Endothelial cell of umbilical vein (primary cell): Measurements from ENCODE around the gene SLC25A29. TPM values are rescaled to one million over a fixed set of nuclear protein-coding genes. Genes with fewer than 3 reads are reported as not detected.

Experiments used
- BruUV-seq: library from RNA; stranded (reverse); fragments of 400-500 nt; replicated peaks from 2 replicates; lab custom pipeline; 2021; lab: Mats Ljungman, UMichigan
- CTCF ChIA-PET: fragments of 300-600, 350-600 bp; sonication (Branson Sonifier 250); formaldehyde crosslinking; loops from one replicate; lab custom pipeline; 2021; ENCODE audit warnings: antibody characterized with exemption, inconsistent platforms; lab: Charles Lee
- POLR2A ChIA-PET: fragments of 300-600, 350-600 bp; sonication (Branson Sonifier 250); formaldehyde crosslinking; loops from one replicate; lab custom pipeline; 2021; ENCODE audit warnings: antibody characterized with exemption, inconsistent platforms; lab: Charles Lee
- DNase-seq: peaks from one replicate; pipeline ENCODE4 v3.0.0-alpha.2; 2011; ENCODE audit warnings: low read depth, low spot score
- FAIRE-seq: peaks from 2 replicates; lab custom pipeline; 2011; peaks lifted over from hg19 to GRCh38; lab: Jason Lieb, UNC
- H2AFZ ChIP-seq: 2 replicates; pipeline ENCODE4 v1.6.0; 2012; ENCODE audit warnings: low read depth, low read length, control low read depth, inconsistent platforms
- H3K27ac ChIP-seq: 2 replicates; pipeline ENCODE4 v1.5.1; 2011; ENCODE audit warnings: low read depth, mild to moderate bottlenecking, control low read depth, low read length, moderate library complexity; ENCODE audit not compliant: insufficient read depth
- H3K27me3 ChIP-seq, 2 experiments: 2 replicates each; pipeline versions ENCODE4 v1.6.0 to v1.6.1; 2011; ENCODE audit warnings: low read length in 2 of 2, mixed read lengths in 1 of 2; ENCODE audit not compliant: control insufficient read depth in 2 of 2, insufficient read depth in 2 of 2
- H3K36me3 ChIP-seq, 2 experiments: 2 replicates in 1 of 2; 3 replicates in 1 of 2; pipeline ENCODE4 v1.5.1; 2011; ENCODE audit warnings: low read length in 2 of 2, mild to moderate bottlenecking in 1 of 2, moderate library complexity in 1 of 2; ENCODE audit not compliant: control insufficient read depth in 2 of 2, insufficient read depth in 2 of 2; ENCODE audit errors: extremely low read depth in 1 of 2
- H3K4me1 ChIP-seq: 3 replicates; pipeline ENCODE4 v1.5.1; 2011; ENCODE audit warnings: mild to moderate bottlenecking, low read length; ENCODE audit not compliant: control insufficient read depth, insufficient read depth; ENCODE audit errors: extremely low read depth
- H3K4me2 ChIP-seq: 2 replicates; pipeline ENCODE4 v1.6.1; 2011; ENCODE audit warnings: low read length, control low read depth, mixed read lengths; ENCODE audit not compliant: insufficient read depth
- H3K4me3 ChIP-seq, 3 experiments: fragments of 200-600 bp in 1 of 3; sonication (generic), shearing (Covaris generic) in 1 of 3; replicated peaks in 1 of 3; 2 replicates each; pipeline ENCODE4 v1.5.1; 2011 to 2016; ENCODE audit warnings: control low read depth in 3 of 3, low read length in 3 of 3, mild to moderate bottlenecking in 2 of 3, inconsistent platforms in 1 of 3, low read depth in 1 of 3, moderate library complexity in 1 of 3; ENCODE audit not compliant: insufficient read depth in 1 of 3
- H3K79me2 ChIP-seq: 2 replicates; pipeline ENCODE4 v1.6.0; 2012; ENCODE audit warnings: low read length, inconsistent platforms; ENCODE audit not compliant: control insufficient read depth, insufficient read depth
- H3K9ac ChIP-seq: replicated peaks from 2 replicates; pipeline ENCODE3; 2011; ENCODE audit warnings: low read length, control low read depth; ENCODE audit not compliant: insufficient read depth; ENCODE audit errors: extremely low read depth
- H3K9me1 ChIP-seq: replicated peaks from 3 replicates; pipeline ENCODE4 v1.6.0; 2011; ENCODE audit warnings: mild to moderate bottlenecking, low read length; ENCODE audit not compliant: control insufficient read depth, insufficient read depth; ENCODE audit errors: extremely low read depth
- H3K9me3 ChIP-seq: replicated peaks from 2 replicates; pipeline ENCODE4 v1.5.1; 2012; ENCODE audit warnings: low read length, inconsistent platforms; ENCODE audit not compliant: control insufficient read depth, insufficient read depth
- H4K20me1 ChIP-seq: replicated peaks from 2 replicates; pipeline ENCODE3; 2011; ENCODE audit warnings: mild to moderate bottlenecking, low read length; ENCODE audit not compliant: control insufficient read depth, insufficient read depth; ENCODE audit errors: extremely low read depth
- EZH2 ChIP-seq: IDR thresholded peaks from 2 replicates; pipeline ENCODE4 v1.6.1; 2012; ENCODE audit warnings: borderline replicate concordance, low read depth, mild to moderate bottlenecking, moderate library complexity, low read length, inconsistent platforms; ENCODE audit not compliant: severe bottlenecking
- FOS ChIP-seq: IDR thresholded peaks from 2 replicates; pipeline ENCODE4 v1.6.1; 2011; ENCODE audit warnings: mild to moderate bottlenecking, low read length, moderate library complexity, borderline replicate concordance; ENCODE audit not compliant: insufficient read depth
- GATA2 ChIP-seq: IDR thresholded peaks from 2 replicates; pipeline ENCODE4 v1.7.0; 2011; ENCODE audit warnings: low read depth, mild to moderate bottlenecking, moderate library complexity, mixed read lengths, low read length; ENCODE audit not compliant: insufficient read length, insufficient read depth
- JUN ChIP-seq: IDR thresholded peaks from 2 replicates; pipeline ENCODE4 v1.6.1; 2011; ENCODE audit warnings: borderline replicate concordance, low read depth; ENCODE audit not compliant: insufficient read length, insufficient read depth
- MYC ChIP-seq: IDR thresholded peaks from one replicate; pipeline ENCODE4 v1.6.1; 2011; ENCODE audit warnings: mild to moderate bottlenecking, low read depth, low read length
- POLR2A ChIP-seq: IDR thresholded peaks from 2 replicates; pipeline ENCODE4 v1.6.1; 2012; ENCODE audit warnings: low read depth, mild to moderate bottlenecking, control low read depth, low read length
- POLR2AphosphoS5 ChIP-seq: IDR thresholded peaks from 2 replicates; pipeline ENCODE4 v1.6.1; 2012; ENCODE audit warnings: low read depth, mild to moderate bottlenecking, control low read depth, low read length, moderate library complexity; ENCODE audit not compliant: insufficient read depth
- dilution Hi-C: fragments of 300-500 bp; cut with MboI; formaldehyde crosslinking; loops from one replicate; pipeline ENCODE4 v1.15.0; 2019; ENCODE audit warnings: low sequenced_read_pairs; ENCODE audit not compliant: extremely low pct_ligation_motif_present
- intact Hi-C: fragments of 100-400 bp; cut with micrococcal nuclease; formaldehyde crosslinking; loops from one replicate; pipeline ENCODE4 v1.10.0; 2022
- polyA plus RNA-seq, 4 experiments: library from polyadenylated mRNA; depleted of rRNA in 3 of 4; stranded (reverse) in 3 of 4; unstranded in 1 of 4; fragments of >200 nt; gene quantifications; 2 replicates each; pipeline versions ENCODE4 v1.2.1 to v1.2.3, GENCODE V29; 2011 to 2012; ENCODE audit warnings: missing spikeins in 1 of 4
- total RNA-seq: library from RNA; stranded (reverse); gene quantifications from 2 replicates; pipeline ENCODE4 v1.2.3, GENCODE V29; 2021
- TF ChIP-seq, protein P1 (sequence below), 2 donors: IDR thresholded peaks; 1 replicate in 1 of 2; 2 replicates in 1 of 2; pipeline ENCODE4 v1.5.1; 2011; ENCODE audit warnings: low read length in 2 of 2, mild to moderate bottlenecking in 2 of 2, moderate library complexity in 2 of 2, control low read depth in 1 of 2, inconsistent platforms in 1 of 2, low read depth in 1 of 2; ENCODE audit not compliant: insufficient read depth in 1 of 2; ENCODE audit errors: extremely low read depth in 1 of 2
- TF ChIP-seq, protein P2 (sequence below): IDR thresholded peaks from 2 replicates; pipeline ENCODE4 v1.6.1; 2011; ENCODE audit not compliant: insufficient read depth, insufficient read length

SLC25A29 gene
- total and polyA plus RNA-seq, 2 donors (not counting 3 experiments of a cell fraction or from before 2014, with no cell fraction given), result 132 to 154 TPM

DNA sequence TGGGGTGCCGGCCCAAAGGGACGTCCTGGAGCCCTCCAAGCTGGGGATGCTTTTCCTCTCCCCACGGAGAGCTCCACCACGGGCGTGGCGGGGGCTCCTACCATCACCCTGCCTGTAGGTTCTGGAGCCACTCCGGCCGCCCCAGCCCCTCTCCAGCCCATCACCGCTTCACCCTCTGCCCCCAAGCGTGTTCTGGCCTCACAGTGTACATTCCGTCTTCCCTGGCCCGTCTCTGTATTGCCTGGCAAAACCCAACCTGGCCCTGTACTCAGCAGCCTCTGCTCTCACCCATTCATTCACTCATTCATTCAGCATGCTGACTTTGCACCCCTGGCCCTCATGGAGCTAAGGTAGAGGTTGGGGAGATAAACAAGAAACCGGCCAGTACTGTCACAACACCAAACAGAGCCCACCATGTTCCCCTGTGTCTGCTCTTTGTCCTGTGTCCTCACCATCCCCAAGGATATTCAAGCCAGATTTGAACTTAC is 20.3 kb downstream of the SLC25A29 start:
- ChIA-PET CTCF (interaction anchor here (0.7 to 3.8 kb wide), 7 partner anchors 10 to 100 kb away, joined by 3 to 28 read pairs (median 3); no protein-coding TSS in a partner anchor), POLR2A (no interaction called here)
- no peak overlapping the region for H2AFZ ChIP-seq
- intact Hi-C loops, result loop anchor here (1.0 kb wide), 3 partner anchors 19 to 91 kb away; no protein-coding TSS in a partner anchor
- peaks cover 2% of the 10 kb centered on the region for H3K4me1 ChIP-seq
- no peak overlapping the region for H3K9ac ChIP-seq
- H3K4me2 ChIP-seq, result no peak overlapping the region
- H4K20me1 ChIP-seq, result no peaks in the 10 kb centered on the region
- no TSS peak for BruUV-seq
- no peaks in the 10 kb centered on the region for H3K9me1 ChIP-seq
- FAIRE-seq (no peak), DNase-seq (no peak)
- H3K27me3 ChIP-seq, result no peaks in the 10 kb centered on the region
- peaks cover 0 to 12% of the 10 kb centered on the region in 2 experiments for H3K36me3 ChIP-seq
- H3K79me2 ChIP-seq, result peaks cover 7% of the 10 kb centered on the region
- H3K27ac ChIP-seq, result no peak overlapping the region
- peak overlapping the region in 1 of 3 experiments; percentile 88 for H3K4me3 ChIP-seq
- dilution Hi-C loops, result no loop called here
- H3K9me3 ChIP-seq, result no peaks in the 10 kb centered on the region
- TF ChIP-seq, protein P1, sequence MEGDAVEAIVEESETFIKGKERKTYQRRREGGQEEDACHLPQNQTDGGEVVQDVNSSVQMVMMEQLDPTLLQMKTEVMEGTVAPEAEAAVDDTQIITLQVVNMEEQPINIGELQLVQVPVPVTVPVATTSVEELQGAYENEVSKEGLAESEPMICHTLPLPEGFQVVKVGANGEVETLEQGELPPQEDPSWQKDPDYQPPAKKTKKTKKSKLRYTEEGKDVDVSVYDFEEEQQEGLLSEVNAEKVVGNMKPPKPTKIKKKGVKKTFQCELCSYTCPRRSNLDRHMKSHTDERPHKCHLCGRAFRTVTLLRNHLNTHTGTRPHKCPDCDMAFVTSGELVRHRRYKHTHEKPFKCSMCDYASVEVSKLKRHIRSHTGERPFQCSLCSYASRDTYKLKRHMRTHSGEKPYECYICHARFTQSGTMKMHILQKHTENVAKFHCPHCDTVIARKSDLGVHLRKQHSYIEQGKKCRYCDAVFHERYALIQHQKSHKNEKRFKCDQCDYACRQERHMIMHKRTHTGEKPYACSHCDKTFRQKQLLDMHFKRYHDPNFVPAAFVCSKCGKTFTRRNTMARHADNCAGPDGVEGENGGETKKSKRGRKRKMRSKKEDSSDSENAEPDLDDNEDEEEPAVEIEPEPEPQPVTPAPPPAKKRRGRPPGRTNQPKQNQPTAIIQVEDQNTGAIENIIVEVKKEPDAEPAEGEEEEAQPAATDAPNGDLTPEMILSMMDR (IDR thresholded peaks at IDR 0.05; ENCODE audit: extremely low read depth in 1 of 2, insufficient read depth in 1 of 2, low read depth in 1 of 2, low read length in 2 of 2), result no peak
- peak; percentile 36 for TF ChIP-seq POLR2A

DNA sequence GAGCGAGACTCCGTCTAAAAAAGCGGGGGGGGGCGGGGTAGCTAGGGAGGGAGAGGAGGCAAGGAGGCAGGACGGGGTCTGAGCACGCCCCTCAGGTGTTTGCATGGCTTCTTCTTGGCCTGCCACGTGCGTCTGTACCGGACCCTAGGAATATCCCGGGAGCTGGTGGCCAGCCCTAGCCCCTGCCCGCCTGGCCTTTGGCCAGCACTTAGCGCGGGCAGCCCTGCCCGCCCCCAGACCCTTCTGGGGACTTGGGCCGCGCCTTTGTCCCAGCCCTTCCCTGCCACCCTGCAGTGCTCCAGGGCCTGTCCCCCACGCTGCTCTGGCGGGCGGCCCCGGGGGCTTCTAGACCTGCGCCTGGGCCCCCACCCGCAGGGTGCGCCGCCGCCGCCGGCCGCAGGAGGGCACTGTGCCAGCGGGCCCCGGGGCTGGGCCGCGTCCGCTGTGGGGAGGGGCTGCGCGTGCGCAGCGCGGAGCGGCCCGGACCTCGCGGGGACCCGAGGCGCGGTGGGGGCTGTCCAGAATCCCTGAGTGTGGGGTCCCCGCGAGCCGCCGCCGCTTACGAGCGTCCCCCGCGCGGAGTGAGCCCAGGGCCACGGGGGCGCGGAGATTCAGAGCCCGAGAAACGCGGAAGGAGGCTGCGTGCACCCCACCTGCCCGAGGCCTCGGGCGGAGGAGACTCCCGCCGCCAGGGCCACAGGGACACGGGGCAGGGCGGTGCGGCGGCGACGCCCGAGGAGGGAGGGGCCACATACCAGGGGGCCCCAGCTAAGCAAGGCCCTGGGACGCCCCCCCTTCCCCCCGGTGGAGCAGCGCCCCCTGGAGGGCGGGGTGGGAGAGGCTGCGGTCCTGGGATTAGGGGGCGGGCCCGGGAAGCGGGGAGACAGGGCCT is 21.0 kb downstream of the SLC25A29 start:
- no peak for TF ChIP-seq GATA2
- peak; percentile 10 for TF ChIP-seq POLR2A
- TF ChIP-seq POLR2AphosphoS5, result peak; percentile 56
- no peak for TF ChIP-seq JUN
- TF ChIP-seq, protein P1 (IDR thresholded peaks at IDR 0.05; ENCODE audit: extremely low read depth in 1 of 2, insufficient read depth in 1 of 2, low read depth in 1 of 2, low read length in 2 of 2), result peak; percentile 60 to 93
- no peak for TF ChIP-seq EZH2
- TF ChIP-seq, protein P2, sequence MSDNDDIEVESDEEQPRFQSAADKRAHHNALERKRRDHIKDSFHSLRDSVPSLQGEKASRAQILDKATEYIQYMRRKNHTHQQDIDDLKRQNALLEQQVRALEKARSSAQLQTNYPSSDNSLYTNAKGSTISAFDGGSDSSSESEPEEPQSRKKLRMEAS, result no peak
- no peak for TF ChIP-seq FOS
- no peak for TF ChIP-seq MYC
- no peaks in the 10 kb centered on the region for H4K20me1 ChIP-seq
- H2AFZ ChIP-seq, result peak overlapping the region; percentile 44
- peaks cover 12% of the 10 kb centered on the region for H3K79me2 ChIP-seq
- peak overlapping the region; percentile 34 for H3K4me2 ChIP-seq
- H3K9me3 ChIP-seq, result no peaks in the 10 kb centered on the region
- BruUV-seq, result no TSS peak
- H3K4me1 ChIP-seq, result peaks cover 2% of the 10 kb centered on the region
- DNase-seq (peak; percentile 60), FAIRE-seq (peak; percentile 59)
- no peaks in the 10 kb centered on the region for H3K9me1 ChIP-seq
- peaks cover 0 to 10% of the 10 kb centered on the region in 2 experiments for H3K36me3 ChIP-seq
- intact Hi-C loops, result loop anchor here (1.0 kb wide), 3 partner anchors 20 to 92 kb away; no protein-coding TSS in a partner anchor
- CTCF ChIA-PET, result interaction anchor here (0.6 to 3.8 kb wide), 10 partner anchors 11 to 92 kb away, joined by 3 to 28 read pairs (median 3); a partner anchor contains a TSS
- POLR2A ChIA-PET, result no interaction called here
- H3K4me3 ChIP-seq, result peak overlapping the region; percentile 27 to 88 (median 45)
- dilution Hi-C loops, result no loop called here
- H3K27me3 ChIP-seq, result no peaks in the 10 kb centered on the region
- H3K27ac ChIP-seq, result peak overlapping the region; percentile 67
- H3K9ac ChIP-seq, result peak overlapping the region; percentile 82
